Cerebellar nuclear complex (tissue), 1 donor: Measurements from ENCODE around the gene INTS4.
"Not testable (repeated sequence)": the region's sequence is repeated elsewhere in the genome, so short reads cannot be mapped to it uniquely, and the experiment has no call there.

Source experiments
- DNase-seq, 2 experiments: peaks; one replicate each; lab custom pipeline; 2025; lab: John Stamatoyannopoulos, UW

Gene INTS4

GRCh38 chr11:77943296-77943695, 51.2 kb downstream of the INTS4 start:
- not testable (repeated sequence) for DNase-seq

- DNase-seq = not testable (repeated sequence)
Observed at GRCh38 chr11:77942465-77942864, 52.0 kb downstream of the INTS4 start.

- DNase-seq = not testable (repeated sequence)
Observed at GRCh38 chr11:77933596-77933995, 60.9 kb downstream of the INTS4 start.

- DNase-seq = not testable (repeated sequence)
Observed at GRCh38 chr11:77930334-77931208, 63.9 kb downstream of the INTS4 start.

- not testable (repeated sequence) for DNase-seq
Observed at GRCh38 chr11:77917713-77918112, 76.8 kb downstream of the INTS4 start.

DNA sequence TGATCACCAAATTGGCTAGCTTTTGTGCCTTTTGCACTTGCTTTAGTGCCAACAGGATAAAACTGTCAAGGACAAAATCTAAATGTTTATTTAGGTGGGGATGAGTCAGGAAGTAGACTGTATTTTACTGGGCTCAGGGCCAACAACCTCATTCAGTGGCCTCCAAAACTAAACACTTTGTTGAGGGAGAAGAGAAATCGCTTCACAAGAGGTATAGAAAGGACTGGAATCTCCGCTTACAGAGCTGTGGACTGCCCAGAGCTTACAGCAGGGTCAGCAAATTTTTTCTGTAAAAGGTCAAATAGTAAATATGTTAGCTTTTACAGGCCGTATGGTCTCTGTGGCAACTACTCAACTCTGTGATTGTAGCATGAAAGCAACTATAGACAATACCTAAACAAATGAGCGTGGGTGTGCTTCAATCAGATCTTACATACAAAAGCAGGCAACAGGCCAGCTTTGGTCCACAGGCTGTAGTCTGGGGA, 80.1 kb downstream of the INTS4 start:
- not testable (repeated sequence) for DNase-seq

- not testable (repeated sequence) for DNase-seq
Observed at GRCh38 chr11:77913608-77914306, 80.7 kb downstream of the INTS4 start.

DNA sequence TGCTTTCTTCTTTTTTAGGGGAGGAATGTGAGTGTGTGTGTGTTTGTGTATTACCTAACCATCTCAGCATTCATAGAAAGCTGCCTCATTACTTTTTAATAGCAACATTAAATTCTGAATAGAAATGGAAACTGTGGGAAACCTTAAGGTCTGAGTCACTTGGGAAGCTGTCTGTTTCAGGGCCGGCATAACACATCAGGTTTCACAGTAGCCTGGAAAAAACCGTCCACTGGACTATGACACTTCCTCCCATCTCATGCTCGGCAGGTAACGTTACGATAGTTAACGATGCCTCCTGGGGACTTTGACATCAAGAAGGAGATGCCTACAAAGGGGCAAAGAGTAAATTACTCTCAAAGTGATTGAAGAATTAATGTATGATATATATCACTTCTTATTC, 83.6 kb downstream of the INTS4 start:
- not testable (repeated sequence) for DNase-seq

DNA sequence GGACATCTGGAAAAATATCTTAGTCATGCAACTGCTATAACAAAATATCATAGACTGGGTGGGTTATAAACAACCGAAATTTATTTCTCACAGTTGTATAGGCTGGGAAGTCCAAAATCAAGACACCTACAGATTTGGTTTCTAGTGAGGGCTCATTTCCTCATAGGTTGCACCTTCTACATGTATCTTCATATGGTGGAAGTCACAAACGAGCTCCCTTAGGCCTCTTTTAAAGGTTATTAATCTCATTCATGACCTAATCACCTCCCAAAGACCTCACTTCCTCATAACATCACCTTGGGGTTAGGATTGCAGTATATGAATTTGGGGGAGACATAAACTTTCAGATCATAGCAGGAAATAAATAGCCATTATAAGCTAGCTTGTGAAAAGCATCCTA, 85.2 kb downstream of the INTS4 start:
- no peak for DNase-seq

GRCh38 chr11:77908835-77909234, 85.6 kb downstream of the INTS4 start:
- DNase-seq = no peak

GRCh38 chr11:77894949-77895348, 99.5 kb downstream of the INTS4 start:
- not testable (repeated sequence) for DNase-seq

- DNase-seq = not testable (repeated sequence)
Observed at GRCh38 chr11:77891703-77892102, 102.8 kb downstream of the INTS4 start.

DNA sequence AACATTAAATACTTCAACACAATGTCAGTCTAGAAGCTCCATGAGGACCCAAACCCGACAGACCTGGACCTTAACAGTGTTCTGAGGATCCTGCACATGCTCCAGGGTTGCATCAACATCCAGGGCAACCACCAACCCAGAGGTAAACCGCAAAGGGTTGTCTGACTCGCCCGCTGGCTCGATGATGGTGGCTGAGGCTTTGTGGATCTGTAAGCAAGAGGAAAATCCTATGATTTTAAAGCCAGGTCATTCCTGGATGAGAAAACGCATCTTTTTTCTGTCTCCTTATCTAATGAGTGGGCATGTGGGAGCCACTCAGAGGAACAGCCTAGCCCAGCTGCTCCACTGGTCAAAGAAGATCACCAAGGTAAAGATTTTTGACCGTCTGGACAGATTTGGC, 103.2 kb downstream of the INTS4 start:
- not testable (repeated sequence) for DNase-seq

GRCh38 chr11:77890619-77891056, 103.8 kb downstream of the INTS4 start:
- DNase-seq = not testable (repeated sequence)

DNA sequence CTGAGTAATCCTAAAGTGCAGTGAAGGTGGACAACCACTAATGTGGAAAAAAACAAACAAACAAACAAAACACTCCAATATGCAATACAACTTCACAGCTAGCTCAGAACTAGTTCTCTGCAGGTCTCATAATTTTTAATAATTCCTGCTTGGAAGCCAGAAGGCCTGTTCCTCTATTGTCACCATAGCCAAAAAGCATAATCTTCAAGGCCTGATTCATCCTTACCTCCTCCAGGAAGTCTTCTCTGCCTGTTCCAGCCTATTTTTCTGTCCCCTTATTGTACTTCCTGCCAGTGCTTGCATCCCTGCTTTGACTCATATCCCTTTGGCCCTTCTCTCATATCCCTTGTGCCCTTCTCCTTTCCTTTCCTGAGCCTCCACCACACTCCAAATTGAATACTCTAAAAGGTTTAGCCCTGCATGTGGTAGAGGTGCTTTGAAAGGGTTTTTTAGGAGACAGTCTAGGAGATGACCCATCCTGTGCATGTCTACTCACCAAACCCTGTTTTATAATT, 104.3 kb downstream of the INTS4 start:
- DNase-seq = not testable (repeated sequence)

GRCh38 chr11:77889045-77889444, 105.4 kb downstream of the INTS4 start:
- not testable (repeated sequence) for DNase-seq

DNA sequence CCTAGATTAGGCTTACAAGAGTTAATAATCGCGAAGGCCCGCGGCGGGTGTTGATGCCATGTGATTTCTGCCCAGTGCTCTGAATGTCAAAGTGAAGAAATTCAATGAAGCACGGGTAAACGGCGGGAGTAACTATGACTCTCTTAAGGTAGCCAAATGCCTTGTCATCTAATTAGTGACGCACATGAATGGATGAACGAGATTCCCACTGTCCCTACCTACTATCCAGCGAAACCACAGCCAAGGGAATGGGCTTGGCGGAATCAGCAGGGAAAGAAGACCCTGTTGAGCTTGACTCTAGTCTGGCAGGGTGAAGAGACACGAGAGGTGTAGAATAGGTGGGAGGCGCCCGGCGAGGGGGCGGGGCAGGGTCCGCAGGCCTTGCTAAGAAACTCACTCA, 108.1 kb downstream of the INTS4 start:
- no peak for DNase-seq

GRCh38 chr11:77884829-77885190, 109.7 kb downstream of the INTS4 start:
- no peak for DNase-seq

DNA sequence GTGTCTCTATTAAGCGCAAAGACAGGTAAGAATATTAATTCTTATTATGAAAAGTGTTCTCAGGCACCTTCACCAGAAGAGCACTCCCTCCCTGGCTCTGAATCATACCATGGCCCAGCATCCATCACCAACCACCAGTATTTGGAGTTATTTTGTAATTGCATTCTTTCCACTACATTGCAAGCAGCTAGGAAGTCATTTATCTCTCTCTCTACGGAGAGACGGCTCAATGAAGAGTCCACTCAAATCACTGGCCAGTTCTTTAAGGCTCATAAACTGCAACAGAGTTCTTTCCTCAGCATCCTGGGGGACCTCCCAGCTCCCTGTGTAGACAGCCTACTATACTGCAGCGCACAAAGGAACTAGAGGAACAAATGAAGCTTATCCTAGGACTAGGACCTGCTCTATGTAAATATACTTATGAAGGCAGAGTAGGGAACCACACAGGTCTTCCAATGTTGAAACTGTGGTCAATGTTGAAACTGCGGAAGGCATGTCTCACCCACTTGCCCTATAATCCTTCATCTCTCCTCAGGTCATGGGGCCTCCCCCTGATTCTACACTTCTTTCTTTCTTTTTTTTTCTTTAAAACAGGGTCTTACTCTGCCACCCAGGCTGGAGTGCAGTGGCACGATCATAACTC, 110.2 kb downstream of the INTS4 start:
- no peak for DNase-seq

DNA sequence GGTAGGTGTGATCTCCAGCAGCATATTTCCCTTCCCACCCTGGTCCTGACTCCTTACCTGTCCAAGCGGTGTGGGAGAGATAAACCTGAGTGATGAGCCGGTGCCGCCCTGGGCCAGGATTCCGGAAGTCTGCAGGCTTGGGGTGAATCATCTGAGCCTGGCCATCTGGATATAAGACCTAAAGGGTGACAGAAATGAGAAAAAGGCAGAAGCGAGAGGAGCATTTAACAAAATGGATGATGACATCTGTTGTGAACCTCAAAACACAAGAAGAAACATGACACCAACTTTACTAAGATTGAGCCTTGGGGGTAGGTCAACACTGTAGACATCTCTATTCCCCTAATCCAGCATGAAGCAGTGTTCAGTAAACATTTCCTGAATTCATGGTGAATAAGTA, 110.7 kb downstream of the INTS4 start:
- DNase-seq = no peak

- DNase-seq = no peak
Observed at GRCh38 chr11:77882396-77882795, 112.1 kb downstream of the INTS4 start.

GRCh38 chr11:77879218-77879617, 115.2 kb downstream of the INTS4 start:
- no peak for DNase-seq
